ELR (cell line): Measurements from ENCODE around the gene NKAIN2.

Experiments used
- DNase-seq: peaks from one replicate; pipeline ENCODE4 v3.0.0-alpha.2; 2015; ENCODE audit warnings: low read depth

Gene NKAIN2

DNA sequence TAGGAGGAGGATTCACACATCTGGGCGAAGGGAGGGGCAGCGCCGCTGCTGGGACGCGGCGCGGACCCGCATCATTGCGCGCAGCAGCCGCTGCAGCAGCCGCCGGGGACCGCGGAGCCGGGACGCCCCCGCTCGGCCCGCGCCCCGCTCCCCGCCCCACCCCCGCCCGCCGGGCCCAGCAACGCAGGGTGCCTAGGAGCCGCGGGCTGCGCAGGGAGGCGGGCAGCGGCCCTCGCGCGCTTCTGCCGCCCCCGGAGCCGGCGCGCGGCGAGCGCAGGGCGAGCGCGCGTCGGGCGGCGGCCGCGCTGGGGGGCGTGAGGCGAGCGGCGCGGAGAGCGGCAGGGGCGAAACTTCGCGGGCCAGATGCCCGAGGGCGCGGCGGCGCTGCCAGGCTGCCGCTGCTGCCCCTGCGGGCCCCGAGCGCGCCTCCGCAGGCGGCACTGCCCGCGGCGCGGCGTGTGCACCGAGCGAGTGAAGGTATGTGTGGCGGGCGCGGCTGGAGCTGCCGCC lies at the start of gene NKAIN2:
NKAIN2 (plus strand) TSS at position 362 of the 510 bp plus-strand sequence.
- DNase-seq, result no peak

DNA sequence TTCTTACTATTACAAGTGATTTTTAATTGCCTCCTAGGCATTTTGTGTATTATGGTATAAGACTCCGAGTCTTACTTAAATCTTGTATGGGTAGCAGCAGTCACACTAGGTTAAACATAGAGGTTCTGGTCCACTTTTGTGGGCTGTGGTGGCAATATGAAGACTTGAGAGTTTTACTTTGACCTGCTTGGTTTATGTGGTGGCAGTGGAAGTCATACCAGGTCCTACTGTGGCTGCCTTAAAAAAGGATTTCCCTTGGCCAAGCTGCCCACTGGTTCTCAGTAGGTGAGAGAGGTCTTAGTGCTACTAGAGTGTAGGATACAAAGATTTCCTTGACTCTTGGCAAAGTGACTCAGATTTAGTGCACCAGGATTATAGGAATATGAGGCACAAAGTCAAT lies 44.2 kb upstream of the NKAIN2 start:
- no peak for DNase-seq

DNA sequence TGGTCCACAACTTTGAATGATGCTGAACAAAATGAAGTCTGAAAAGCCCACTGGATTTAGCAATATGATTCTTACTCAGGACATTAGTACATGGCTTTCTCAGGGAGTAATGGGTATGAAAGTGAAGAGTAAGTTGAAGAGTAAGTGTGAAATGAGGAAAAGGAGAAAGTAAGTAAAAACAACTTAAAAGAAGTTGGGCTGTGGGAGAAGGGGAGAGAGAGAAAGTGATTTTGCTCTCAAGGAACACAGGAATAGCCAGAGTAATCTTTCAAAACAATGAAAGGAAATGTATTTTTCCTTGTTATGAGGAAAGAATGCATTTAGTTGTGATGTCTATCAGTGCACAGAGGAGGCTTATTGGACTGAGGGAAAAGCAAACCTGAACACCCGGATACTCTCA lies 39.8 kb upstream of the NKAIN2 start:
- DNase-seq, result no peak

DNA sequence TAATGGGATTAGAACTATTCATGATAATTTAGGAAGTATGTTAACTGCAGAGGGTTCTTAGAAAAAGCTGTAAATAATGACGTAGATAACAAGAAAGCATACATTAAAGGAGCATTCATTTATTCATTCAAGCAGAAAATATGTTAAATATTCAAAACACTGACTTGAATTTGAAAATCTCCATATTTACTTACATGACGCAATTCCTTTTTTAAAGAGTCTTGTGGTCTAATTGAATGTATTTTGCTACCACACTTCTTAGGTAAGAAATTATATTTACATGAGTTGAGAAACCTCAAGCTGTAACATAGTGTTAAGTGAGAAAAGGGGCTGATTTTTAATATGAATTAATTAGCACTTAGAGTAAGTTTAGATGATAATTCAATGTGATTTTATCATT lies 38.9 kb upstream of the NKAIN2 start:
- DNase-seq, result no peak

DNA sequence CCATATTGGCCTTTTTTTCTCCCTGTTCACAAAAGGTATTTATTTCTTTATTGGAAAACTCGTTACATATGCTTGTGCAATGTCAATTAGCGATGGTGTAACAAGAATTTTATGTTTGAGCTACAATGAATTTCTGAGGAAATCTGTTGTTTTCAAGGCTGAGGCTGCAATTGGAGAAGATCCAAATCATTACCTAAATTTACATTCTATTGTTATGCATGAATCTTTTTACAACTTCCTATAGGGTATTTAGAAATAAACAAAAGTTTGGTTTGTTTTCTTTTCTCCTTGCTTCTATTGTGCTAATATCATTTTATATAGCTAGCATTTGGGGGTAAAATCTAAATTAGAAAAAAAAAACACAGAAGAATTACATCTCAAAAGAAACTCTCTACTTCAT lies 34.7 kb upstream of the NKAIN2 start:
- no peak for DNase-seq

DNA sequence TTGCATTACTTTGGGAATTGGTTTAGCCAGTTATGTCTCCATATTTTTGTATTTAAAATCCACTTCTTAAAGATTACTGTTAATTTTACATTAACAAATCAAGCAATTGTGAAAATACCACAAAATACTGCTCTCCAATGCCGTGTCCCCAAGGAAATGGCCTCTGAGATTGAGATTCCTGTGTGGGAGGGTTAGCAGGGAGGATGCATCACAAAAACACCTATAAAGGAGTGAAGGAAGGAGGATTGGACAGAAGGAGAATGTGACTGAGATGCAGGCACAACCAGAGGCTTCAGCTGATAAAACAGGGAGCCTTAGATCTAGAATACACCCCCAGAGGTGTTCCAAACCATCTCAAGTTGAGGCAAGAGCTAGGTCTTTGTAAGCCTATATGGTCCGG lies 34.2 kb upstream of the NKAIN2 start:
- DNase-seq, result no peak

DNA sequence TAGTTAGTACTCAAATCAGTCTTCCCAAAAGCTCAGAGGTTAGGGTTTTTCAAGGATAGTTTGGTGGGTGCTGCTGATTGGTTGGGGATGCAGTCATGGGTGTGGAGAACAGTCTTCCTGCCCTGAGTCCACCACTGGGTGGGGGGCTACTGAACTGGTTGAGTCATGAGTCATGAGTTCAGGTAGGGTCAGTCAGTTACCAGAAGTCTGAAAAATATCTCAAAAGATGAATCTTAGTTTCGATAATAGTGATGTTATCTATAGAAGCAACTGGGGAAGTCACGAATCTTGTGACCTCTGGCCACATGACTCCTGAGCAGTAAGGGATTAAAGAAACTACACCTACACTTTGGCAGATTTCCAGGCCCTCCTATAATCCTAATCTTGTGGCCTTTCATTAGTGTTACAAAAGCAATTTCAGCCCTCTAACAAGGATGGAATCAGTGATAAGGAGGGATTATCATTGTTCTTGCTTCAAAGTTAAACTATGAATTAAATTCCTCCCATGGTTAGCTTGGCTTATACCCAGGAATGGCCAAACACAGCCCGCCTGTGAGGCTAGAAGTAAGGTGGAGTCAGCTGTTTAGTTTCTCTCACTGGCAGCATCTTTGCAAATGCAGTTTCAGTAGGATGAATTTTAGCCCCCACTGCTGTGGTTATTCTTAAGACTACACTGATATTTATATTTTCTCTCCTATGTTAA lies 33.3 kb upstream of the NKAIN2 start:
- DNase-seq, result no peak

DNA sequence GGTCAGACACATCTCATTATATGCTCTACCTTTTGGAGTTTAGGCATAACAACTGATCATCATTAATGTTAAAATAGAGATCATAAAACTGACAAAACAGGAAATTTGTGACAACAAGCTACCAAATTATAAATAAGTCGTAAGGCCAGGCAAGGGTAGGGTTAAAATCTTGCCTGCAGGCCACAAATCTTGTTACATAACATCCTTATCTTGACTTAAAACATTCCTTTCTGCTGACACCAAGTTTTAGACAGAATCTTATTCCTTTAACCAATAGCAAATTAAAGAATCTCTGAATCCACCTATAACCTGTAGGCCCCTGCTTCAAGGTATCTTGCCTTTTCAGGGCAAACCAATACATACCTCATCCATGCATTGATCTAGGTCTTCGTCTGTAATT lies 32.5 kb upstream of the NKAIN2 start:
- no peak for DNase-seq

DNA sequence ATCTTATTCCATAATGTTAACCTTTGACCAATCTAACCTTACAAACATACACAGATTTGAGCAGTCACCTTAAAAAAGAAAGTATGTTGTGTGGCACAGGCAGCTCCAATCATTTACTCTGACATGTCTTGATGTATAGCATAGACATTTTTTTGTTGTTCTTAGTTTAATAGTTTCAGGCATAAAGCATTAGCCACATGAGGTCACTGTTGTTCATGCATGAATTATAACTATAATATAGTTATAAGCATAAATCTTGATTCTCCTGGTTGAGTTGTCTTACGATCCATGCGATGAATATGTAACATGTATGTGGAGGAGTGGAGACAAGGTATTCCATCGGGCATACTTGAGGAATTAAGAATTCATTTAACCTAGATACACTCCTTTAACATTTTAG lies 26.1 kb upstream of the NKAIN2 start:
- DNase-seq, result peak; percentile 6

DNA sequence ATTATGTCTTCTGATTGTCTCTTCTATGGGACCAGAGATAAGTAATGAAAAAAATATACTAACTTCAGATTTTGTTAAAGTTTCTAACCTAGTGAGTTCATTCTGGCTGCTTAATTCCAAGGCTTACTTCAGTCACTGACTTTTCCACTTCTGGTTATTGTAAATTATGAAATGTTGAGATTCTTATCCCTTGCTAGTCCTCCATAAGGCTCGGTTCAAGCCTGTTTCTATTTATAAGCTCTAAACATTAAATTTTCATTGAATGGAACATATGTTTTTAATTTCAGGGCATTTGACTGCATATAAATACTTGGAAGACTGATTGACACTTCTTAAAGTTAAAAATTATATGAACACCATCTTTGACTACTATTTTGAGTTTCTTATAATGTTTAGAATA lies 23.6 kb upstream of the NKAIN2 start:
- no peak for DNase-seq

DNA sequence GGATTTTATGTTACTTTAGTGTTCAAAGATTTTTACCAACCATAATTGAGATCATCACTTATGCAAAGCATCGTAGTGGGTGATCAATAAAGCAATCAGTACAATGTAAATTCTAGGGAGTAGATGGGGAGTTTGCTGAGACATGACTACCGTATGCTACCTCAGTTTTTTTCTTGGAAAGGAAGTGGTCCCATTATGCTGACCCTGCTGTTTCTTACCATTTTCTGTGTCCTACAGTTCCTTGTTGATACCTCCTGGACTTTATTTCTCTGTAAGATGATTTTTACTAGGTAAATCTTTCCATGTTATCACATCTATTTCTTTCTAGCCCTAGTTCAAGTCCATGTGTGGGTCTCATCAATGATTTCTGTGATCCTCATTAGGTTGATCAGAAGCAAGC lies 19.3 kb upstream of the NKAIN2 start:
- DNase-seq, result no peak

DNA sequence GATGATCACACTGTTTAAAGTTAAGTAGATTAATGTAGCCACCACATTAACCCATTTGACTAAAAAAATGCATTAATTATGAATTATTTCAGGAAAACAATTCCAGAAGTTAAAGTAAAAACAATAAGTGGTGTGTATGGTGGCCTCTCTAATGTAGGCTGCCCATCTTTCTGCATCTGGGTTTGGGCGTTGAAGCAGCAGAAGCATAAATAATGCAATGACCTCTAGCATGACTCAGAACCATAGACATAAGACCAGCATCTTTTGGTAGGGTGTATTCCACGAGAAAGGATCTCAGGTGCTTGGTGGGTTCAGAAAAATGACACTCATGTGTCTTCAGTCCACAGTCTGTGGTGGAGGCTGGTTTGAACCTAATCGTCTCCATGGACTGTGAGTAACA lies 18.6 kb upstream of the NKAIN2 start:
- DNase-seq, result no peak

DNA sequence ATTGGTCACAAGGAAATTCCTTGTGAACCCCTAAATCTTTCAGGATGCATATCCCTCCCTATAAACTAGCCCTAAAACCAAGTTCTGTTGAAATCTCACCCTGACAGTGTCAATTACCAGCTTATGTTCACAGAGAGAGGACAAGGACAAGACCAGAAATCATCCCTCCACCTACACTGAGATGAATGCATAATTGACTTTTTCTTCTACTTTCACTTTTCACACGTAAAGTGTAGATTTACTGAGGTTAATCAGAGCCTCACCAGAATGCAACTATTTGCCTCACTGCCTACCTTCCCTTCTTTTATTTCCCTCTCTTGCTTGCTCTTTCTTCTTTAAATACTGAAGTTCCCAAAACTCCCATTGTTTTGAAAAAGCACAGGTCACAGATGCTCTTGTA lies 15.3 kb upstream of the NKAIN2 start:
- no peak for DNase-seq

DNA sequence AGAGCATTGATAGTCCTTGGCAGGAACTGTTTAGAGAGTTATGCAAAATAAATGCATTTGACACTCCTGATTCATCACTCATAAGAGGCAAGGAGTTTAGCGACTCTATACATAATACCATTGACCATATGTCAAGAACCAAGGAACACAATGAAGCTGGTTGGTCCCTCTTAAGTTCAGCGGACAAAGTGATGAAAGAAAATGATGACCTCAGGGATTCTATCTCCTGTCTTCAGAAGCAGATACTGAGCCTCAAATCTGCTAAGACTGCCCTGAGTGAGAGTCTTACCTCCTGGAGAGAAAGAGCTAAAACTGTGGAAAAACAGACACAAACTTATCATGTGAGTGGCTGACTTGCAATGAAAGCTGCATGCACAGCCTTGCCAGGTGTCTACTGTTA lies 9.5 kb upstream of the NKAIN2 start:
- no peak for DNase-seq

DNA sequence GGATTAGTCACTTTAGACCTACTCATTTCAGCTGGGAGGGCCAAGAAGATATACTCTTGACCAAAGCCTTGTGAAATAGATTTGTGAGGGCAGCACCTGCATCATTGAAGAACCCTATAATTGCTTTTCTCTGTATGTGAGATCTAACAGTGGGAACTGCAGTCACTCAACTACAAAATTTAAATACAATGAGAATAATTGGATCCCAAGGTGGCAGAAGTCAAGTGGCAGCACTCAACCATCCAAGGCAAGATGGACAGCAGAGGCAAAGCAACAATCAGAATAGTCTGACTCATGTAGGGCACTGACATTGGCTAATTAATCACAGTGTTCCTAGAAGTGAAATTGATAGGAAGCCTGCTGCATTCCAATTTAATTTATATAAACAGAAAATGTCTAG lies 8.9 kb upstream of the NKAIN2 start:
- DNase-seq, result no peak

DNA sequence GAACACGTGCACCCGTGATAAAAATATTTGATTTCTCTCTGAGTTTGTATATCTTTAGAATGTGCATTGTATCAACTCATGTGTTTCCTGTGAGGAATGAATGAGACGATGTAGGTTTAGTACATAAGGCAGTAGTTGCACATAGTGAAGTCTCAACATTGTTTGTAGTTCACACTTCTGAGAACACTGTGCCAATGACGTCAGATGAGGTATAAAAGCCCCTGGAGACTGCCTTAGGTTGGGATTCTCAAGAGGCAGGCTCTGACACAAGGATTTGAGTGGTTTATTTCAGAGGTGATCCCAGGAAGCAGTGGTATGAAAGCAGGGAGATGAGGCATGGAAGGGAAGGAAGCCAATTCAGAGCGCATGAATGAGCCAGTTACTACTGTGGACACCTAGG lies 2.6 kb upstream of the NKAIN2 start:
- no peak for DNase-seq

DNA sequence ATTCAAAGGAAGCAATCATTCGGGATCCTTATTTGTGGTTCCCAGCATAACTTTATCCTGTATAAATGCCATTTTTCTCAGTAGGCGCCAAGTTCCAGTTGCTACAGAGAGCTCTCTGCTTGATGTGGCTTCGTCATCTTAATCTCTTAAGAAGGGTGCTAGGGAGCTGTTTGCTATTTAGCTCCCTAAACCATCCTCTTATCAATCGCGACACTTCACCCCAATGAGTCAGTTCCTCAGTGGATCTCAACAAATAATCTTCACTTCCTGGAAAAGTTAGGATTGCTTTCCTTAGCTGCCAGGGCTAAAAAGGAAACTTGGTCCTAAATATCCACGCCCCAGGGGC lies 1.3 kb upstream of the NKAIN2 start:
- DNase-seq, result no peak

DNA sequence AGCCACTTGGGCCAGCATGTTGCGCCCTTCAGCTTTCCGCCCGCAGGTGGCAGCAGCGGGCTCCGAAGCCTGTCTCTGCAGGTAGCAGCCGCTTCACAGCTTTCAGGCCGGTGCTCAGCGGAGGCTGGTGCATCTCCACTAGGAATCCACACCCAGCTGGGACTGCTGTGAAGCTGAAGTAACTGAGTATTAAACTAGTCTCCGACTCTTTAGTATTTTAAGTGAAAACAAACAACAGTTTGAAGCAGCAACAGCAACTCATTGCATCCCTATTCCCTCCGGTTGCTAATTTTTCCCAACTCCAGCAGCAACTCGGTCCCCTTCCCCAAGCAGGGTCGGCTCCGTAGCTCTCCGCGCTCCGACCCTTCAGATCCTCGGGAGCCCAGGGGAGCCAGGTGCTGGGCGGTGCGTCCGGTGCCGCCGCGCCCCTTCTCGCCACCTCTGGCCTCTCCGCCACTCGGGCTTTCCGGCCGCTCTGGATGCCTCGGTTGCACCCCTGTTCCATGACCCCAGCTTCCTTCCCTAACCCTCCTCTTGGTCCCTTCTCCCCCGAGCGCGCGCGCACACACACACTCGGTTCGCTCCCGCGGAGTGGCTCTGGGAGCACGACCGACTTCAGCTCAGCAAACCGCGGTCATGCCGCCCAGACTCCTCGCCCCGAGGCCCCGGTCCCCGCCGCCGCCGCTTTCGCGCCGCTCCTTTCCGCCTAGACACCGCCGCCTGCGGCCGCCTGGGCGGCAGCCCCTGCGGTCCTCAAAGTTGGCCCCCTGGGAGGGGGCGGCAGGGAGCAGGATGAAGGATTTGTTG lies 765 bp upstream of the NKAIN2 start:
- DNase-seq, result peak; percentile 72

DNA sequence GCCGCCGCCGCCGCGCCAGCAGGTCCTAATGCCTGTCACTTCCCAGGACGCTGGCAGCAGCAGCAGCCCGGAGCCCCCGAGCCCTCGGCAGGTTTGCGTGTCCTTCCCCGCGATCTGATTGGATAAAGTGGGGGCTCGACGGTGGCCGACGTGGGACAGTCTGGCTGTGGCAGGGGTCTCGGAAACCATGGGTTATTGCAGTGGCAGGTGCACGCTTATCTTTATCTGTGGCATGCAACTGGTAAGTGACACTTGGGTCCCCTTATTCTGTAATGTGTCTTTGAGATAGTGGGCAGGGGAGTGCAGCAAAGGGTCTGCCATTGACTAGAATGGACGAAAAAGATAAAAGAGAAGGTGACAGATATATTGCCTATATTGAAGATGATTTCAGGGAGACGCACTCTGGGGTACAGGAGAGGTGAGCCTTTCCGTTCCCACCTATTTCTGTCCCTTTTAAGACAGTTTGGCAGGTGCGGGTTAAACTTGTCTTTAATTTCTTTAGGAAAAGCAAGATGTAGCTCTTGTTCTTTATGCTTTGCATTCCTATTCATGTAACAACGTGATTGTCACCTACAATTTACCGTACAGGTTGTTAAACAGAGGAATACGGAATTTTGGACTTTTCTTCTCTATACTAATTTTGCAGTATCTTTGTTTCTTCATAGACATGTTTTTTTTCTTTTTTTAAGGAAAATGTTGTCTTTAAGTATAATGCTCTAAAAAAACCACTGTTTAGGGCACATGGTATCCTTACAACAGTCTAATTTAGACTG lies 535 bp downstream of the NKAIN2 start:
- no peak for DNase-seq

DNA sequence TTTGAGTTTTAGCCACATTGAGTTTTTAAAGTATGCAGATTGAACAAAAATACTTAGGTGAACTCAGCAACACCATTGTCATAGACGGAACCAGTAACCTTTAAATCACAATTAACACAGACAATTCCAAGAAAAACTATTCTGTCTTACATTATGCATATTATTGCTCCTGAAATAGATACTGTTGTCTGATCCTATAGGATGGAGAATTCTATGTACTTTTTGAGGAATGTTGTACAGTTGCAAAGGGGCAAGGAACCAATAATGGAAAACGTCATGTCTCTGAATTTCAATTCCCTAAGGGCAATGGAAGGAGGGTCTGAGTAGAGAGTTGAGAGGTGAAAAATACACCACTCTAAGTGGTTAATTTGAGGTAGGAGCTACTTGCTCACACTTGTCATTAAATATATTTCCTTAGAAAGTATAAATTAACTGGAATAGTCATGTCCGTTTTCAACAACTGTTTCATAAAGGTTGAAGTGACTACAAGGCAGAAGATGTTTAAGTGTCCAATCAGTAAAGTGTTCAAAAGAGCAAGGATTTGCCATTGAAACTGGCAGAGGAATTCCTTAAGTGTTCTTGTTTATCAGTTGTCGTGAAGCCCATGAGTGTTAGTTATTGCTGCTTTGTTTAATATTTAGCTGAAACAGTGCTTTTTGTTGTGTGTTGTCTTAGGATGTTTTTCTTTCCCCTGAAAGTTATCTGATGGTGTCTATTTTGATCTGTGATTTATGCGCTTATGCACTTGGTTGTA lies 1.3 kb downstream of the NKAIN2 start:
- no peak for DNase-seq

DNA sequence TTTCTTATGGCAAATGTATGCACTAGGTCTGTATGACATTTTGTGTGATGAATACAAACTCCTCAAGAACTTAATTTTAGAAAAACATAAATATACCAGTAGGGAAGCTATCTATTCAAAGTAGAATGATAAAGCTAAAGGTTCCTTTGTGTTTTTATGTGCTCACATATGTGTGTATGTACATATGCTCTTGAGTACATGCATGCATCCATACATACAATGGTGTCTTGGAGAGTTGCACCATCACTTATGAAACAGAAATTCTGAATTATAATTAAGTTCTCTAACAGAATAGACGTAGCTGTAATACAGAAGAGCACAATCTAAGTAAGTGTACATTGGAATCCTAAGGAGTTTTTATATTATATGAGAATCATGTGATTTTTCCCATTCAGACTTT lies 2.3 kb downstream of the NKAIN2 start:
- no peak for DNase-seq

DNA sequence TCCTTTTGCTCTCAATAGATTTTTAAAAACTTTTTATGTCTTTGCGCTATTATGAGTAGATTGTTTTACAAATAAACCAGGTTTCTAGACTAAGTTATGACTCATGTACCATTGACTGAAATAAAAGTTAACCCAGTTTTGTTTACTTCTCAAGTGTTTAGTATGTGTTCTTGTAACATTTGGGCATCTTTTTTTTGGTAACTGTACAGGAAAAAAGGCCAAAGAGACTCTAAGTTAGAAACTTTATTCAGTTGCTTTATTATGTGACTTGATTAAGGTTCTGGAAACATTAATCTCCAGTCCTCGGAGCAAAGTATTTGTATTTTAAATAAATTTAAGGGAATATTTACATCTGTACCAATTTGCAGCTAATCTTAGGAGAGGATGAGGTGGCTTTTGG lies 2.9 kb downstream of the NKAIN2 start:
- DNase-seq, result no peak
